HCT116 (cell line): ENCODE results near the gene ACTG2. TPM values are rescaled to one million over a fixed set of nuclear protein-coding genes. Genes with fewer than 3 reads are reported as not detected.

Experiments
- ATAC-seq: fragments of 200-7000 bp; cut with Tn5 transposase; 2 replicates; pipeline ENCODE4 v1.9.1; 2020; ENCODE audit warnings: mild to moderate bottlenecking, moderate library complexity
- BruUV-seq: library from RNA; stranded (reverse); fragments of 400-500 nt; replicated peaks from 2 replicates; lab custom pipeline; 2021; lab: Mats Ljungman, UMichigan
- CTCF ChIA-PET: fragments of 300-600 bp; sonication (Branson Sonifier 250); formaldehyde crosslinking; loops from one replicate; lab custom pipeline; 2021; ENCODE audit warnings: antibody characterized with exemption; lab: Charles Lee
- POLR2A ChIA-PET: fragments of 300-600, 350-600 bp; sonication (Branson Sonifier 250); formaldehyde crosslinking; loops from one replicate; lab custom pipeline; 2021; ENCODE audit warnings: antibody characterized with exemption; lab: Charles Lee
- RAD21 ChIA-PET, 2 experiments: fragments of 300-600 bp; sonication (Branson Sonifier 250); formaldehyde crosslinking; loops; one replicate each; lab custom pipeline; 2023; ENCODE audit warnings: low total read pairs in 2 of 2; ENCODE audit not compliant: uncharacterized antibody in 2 of 2, unreplicated experiment in 2 of 2, low non-redundant PET in 1 of 2; lab: Charles Lee
- DNase-seq: peaks from one replicate; pipeline ENCODE4 v3.0.0-alpha.2; 2010; ENCODE audit warnings: low read depth, low spot score
- H2AFZ ChIP-seq: fragments of 200-600 bp; shearing (Covaris generic), sonication (generic); 2 replicates; pipeline ENCODE4 v1.6.1; 2017; ENCODE audit warnings: low read depth, mixed run types, mixed read lengths, antibody characterized with exemption, low read length; ENCODE audit not compliant: poor library complexity, severe bottlenecking
- H3K27ac ChIP-seq: 2 replicates; pipeline ENCODE4 v1.5.1; 2012; ENCODE audit warnings: low read depth, low read length
- H3K27me3 ChIP-seq: fragments of 200-600 bp; sonication (generic); 2 replicates; pipeline ENCODE4 v1.6.1; 2016; ENCODE audit warnings: mixed run types, low read length, mixed read lengths; ENCODE audit not compliant: insufficient read depth
- H3K36me3 ChIP-seq, 2 experiments: fragments of 200-500 bp in 1 of 2; fragments of 200-600 bp in 1 of 2; sonication (Bioruptor generic) in 1 of 2; sonication (generic) in 1 of 2; 2 replicates each; pipeline versions ENCODE4 v1.5.1 to v1.6.1; 2014 to 2016; ENCODE audit warnings: low read length in 2 of 2, inconsistent platforms in 1 of 2, mixed read lengths in 1 of 2, mixed run types in 1 of 2; ENCODE audit not compliant: insufficient read depth in 2 of 2, control insufficient read depth in 1 of 2
- H3K4me1 ChIP-seq, 2 experiments: fragments of 200-600 bp in 1 of 2; sonication (generic) in 1 of 2; 2 replicates each; pipeline versions ENCODE4 v1.5.1 to v1.6.1; 2012 to 2017; ENCODE audit warnings: low read length in 2 of 2, inconsistent platforms in 1 of 2, mild to moderate bottlenecking in 1 of 2, mixed read lengths in 1 of 2, mixed run types in 1 of 2, moderate library complexity in 1 of 2; ENCODE audit not compliant: insufficient read depth in 2 of 2, control insufficient read depth in 1 of 2
- H3K4me2 ChIP-seq: fragments of 200-600 bp; sonication (generic); 2 replicates; pipeline ENCODE4 v1.6.1; 2017; ENCODE audit warnings: mixed run types, low read length, mixed read lengths
- H3K4me3 ChIP-seq, 2 experiments: fragments of 200-600 bp in 1 of 2; sonication (generic) in 1 of 2; replicated peaks in 1 of 2; 2 replicates each; pipeline ENCODE4 v1.5.1; 2011 to 2016; ENCODE audit warnings: low read length in 2 of 2, control low read depth in 1 of 2, low read depth in 1 of 2, mild to moderate bottlenecking in 1 of 2, mixed read lengths in 1 of 2, mixed run types in 1 of 2
- H3K79me2 ChIP-seq: fragments of 200-600 bp; sonication (generic); 2 replicates; pipeline ENCODE4 v1.6.1; 2017; ENCODE audit warnings: mild to moderate bottlenecking, mixed run types, low read length, moderate library complexity, mixed read lengths; ENCODE audit not compliant: insufficient read depth
- H3K9ac ChIP-seq: fragments of 200-600 bp; sonication (generic); 2 replicates; pipeline ENCODE4 v1.6.1; 2016; ENCODE audit warnings: low read length, mixed read lengths
- H3K9me2 ChIP-seq: fragments of 200-600 bp; sonication (generic), shearing (Covaris generic); 2 replicates; pipeline ENCODE4 v1.6.1; 2017; ENCODE audit warnings: mixed run types, mild to moderate bottlenecking, moderate library complexity; ENCODE audit not compliant: insufficient read depth
- H3K9me3 ChIP-seq, 2 experiments: fragments of 200-500 bp in 1 of 2; fragments of 200-600 bp in 1 of 2; sonication (Bioruptor generic) in 1 of 2; sonication (generic) in 1 of 2; 2 replicates each; pipeline ENCODE4 v1.6.1; 2014 to 2017; ENCODE audit warnings: low read length in 2 of 2, mixed read lengths in 2 of 2, inconsistent platforms in 1 of 2, low read depth in 1 of 2, mild to moderate bottlenecking in 1 of 2, mixed run types in 1 of 2, moderate library complexity in 1 of 2; ENCODE audit not compliant: control insufficient read depth in 1 of 2, insufficient read depth in 1 of 2
- H4K20me1 ChIP-seq: fragments of 200-600 bp; sonication (generic), shearing (Covaris generic); 2 replicates; pipeline ENCODE4 v1.6.1; 2017; ENCODE audit warnings: mixed run types, mild to moderate bottlenecking, moderate library complexity; ENCODE audit not compliant: insufficient read depth
- ATF3 ChIP-seq: IDR thresholded peaks from 2 replicates; pipeline ENCODE4 v1.6.1; 2012
- ELF1 ChIP-seq: IDR thresholded peaks from 2 replicates; pipeline ENCODE4 v1.6.1; 2012; ENCODE audit warnings: low read depth, borderline replicate concordance
- EZH2 ChIP-seq: fragments of 200-600 bp; sonication (generic); IDR thresholded peaks from 2 replicates; pipeline ENCODE4 v1.6.1; 2017; ENCODE audit warnings: antibody characterized with exemption, mixed run types
- JUND ChIP-seq: IDR thresholded peaks from 2 replicates; pipeline ENCODE4 v1.6.1; 2012
- POLR2A ChIP-seq: IDR thresholded peaks from 2 replicates; pipeline ENCODE4 v1.7.0; 2011; ENCODE audit warnings: borderline replicate concordance; ENCODE audit not compliant: insufficient read depth, insufficient read length; ENCODE audit errors: extremely low read depth
- SIN3A ChIP-seq: IDR thresholded peaks from 2 replicates; pipeline ENCODE4 v1.6.1; 2012; ENCODE audit warnings: low read depth
- SP1 ChIP-seq: IDR thresholded peaks from 2 replicates; pipeline ENCODE4 v1.6.1; 2012; ENCODE audit warnings: low read depth
- YY1 ChIP-seq: IDR thresholded peaks from 2 replicates; pipeline ENCODE4 v1.6.1; 2011; ENCODE audit warnings: low read length, low read depth, moderate library complexity, mild to moderate bottlenecking; ENCODE audit not compliant: insufficient replicate concordance; ENCODE audit errors: extremely low read depth
- ZBTB33 ChIP-seq: IDR thresholded peaks from 2 replicates; pipeline ENCODE4 v1.6.1; 2011; ENCODE audit warnings: mild to moderate bottlenecking, low read length, moderate library complexity; ENCODE audit not compliant: insufficient replicate concordance; ENCODE audit errors: extremely low read depth
- ZNF274 ChIP-seq: fragments of 200-500 bp; sonication (Bioruptor generic); IDR thresholded peaks from 2 replicates; pipeline ENCODE4 v1.6.1; 2014; ENCODE audit warnings: mild to moderate bottlenecking, low read depth, low read length, inconsistent platforms
- intact Hi-C: fragments of 100-400 bp; cut with micrococcal nuclease; formaldehyde crosslinking; loops from 2 replicates; pipeline ENCODE4 v1.10.0; 2022
- total RNA-seq: library from RNA; stranded (reverse); gene quantifications from one replicate; pipeline ENCODE4 v1.2.1, GENCODE V29; 2021; ENCODE audit not compliant: unreplicated experiment
- TF ChIP-seq, protein P1 (sequence below), 3 experiments: fragments of 200-600 bp in 1 of 3; sonication (generic) in 1 of 3; IDR thresholded peaks in 2 of 3; conservative IDR thresholded peaks in 1 of 3; 2 replicates each; pipeline ENCODE4 v1.5.1; 2012 to 2017; ENCODE audit warnings: low read depth in 2 of 3, low read length in 2 of 3, antibody characterized with exemption in 1 of 3, borderline replicate concordance in 1 of 3, control low read depth in 1 of 3, mild to moderate bottlenecking in 1 of 3, mixed read lengths in 1 of 3, mixed run types in 1 of 3, moderate library complexity in 1 of 3; ENCODE audit not compliant: insufficient read depth in 1 of 3

ACTG2 gene
- total RNA-seq, 1 experiment from 2014 or later = 0.89 TPM

DNA sequence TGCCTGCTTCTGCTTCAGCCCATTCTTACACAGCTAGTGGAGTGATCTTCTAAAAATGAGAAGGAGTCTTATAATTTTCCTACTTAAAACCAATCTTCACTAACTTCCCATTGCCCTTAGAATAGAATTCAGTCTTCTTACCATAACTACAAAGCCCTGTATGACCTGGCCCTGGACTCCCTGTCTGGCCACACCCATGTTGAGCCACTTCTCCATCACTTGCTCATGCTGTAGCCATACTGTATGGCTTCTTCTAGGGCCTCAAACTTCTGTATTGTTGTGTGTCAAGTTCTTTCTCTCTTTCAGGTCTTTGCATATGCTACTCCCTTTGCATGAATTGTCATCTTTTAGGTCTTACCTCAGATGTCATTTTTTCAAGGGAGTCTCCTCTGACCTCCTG lies 45.1 kb downstream of the ACTG2 start:
- H3K4me1 ChIP-seq = no peaks in the 10 kb centered on the region; a peak in 1 of 4 replicates
- ChIA-PET POLR2A (interaction anchor here (1.1 kb wide), 1 partner anchor 10 kb away, joined by 4 read pairs; no protein-coding TSS in a partner anchor), CTCF (no interaction called here), RAD21 (no interaction called here)
- no peak for ATAC-seq
- H4K20me1 ChIP-seq = peaks cover 18% of the 10 kb centered on the region; the same call in 1 of the 2 replicates
- no peaks in the 10 kb centered on the region for H3K27me3 ChIP-seq
- H3K9ac ChIP-seq = no peak overlapping the region
- no peak overlapping the region for H3K4me2 ChIP-seq
- H3K79me2 ChIP-seq = peaks cover 99% of the 10 kb centered on the region
- peaks cover 12 to 36% of the 10 kb centered on the region in 2 experiments; a peak in 3 of 4 replicates for H3K36me3 ChIP-seq
- intact Hi-C loops = no loop called here
- DNase-seq = no peak
- no peak overlapping the region for H3K27ac ChIP-seq
- no peak overlapping the region for H3K4me3 ChIP-seq
- H3K9me2 ChIP-seq = no peaks in the 10 kb centered on the region
- H2AFZ ChIP-seq = no peak overlapping the region
- TF ChIP-seq SIN3A = no peak
- TF ChIP-seq YY1 = no peak
- no peak for TF ChIP-seq EZH2
- no peak for TF ChIP-seq ZBTB33
- TF ChIP-seq ATF3 = no peak
- TF ChIP-seq, protein P1, sequence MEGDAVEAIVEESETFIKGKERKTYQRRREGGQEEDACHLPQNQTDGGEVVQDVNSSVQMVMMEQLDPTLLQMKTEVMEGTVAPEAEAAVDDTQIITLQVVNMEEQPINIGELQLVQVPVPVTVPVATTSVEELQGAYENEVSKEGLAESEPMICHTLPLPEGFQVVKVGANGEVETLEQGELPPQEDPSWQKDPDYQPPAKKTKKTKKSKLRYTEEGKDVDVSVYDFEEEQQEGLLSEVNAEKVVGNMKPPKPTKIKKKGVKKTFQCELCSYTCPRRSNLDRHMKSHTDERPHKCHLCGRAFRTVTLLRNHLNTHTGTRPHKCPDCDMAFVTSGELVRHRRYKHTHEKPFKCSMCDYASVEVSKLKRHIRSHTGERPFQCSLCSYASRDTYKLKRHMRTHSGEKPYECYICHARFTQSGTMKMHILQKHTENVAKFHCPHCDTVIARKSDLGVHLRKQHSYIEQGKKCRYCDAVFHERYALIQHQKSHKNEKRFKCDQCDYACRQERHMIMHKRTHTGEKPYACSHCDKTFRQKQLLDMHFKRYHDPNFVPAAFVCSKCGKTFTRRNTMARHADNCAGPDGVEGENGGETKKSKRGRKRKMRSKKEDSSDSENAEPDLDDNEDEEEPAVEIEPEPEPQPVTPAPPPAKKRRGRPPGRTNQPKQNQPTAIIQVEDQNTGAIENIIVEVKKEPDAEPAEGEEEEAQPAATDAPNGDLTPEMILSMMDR (IDR thresholded peaks at IDR 0.05 in 2 of 3, conservative IDR thresholded peaks at IDR 0.05 in 1 of 3; ENCODE audit: borderline replicate concordance in 1 of 3, insufficient read depth in 1 of 3, low read depth in 2 of 3, low read length in 2 of 3) = no peak
- TF ChIP-seq JUND = no peak
- no peak for TF ChIP-seq SP1
- no peak for TF ChIP-seq ELF1
- TF ChIP-seq ZNF274 = no peak
- TF ChIP-seq POLR2A = no peak
- BruUV-seq = no TSS peak
- no peaks in the 10 kb centered on the region for H3K9me3 ChIP-seq
